Uterus (tissue), 2 donors: ENCODE data around the gene SMPDL3A.

Source experiments
- CTCF ChIP-seq, 4 experiments: fragments of 200-600 bp in 2 of 4; fragments of 450-650 bp in 2 of 4; sonication (generic) in 2 of 4; IDR thresholded peaks; one replicate each; pipeline ENCODE4 v1.5.1; 2016 to 2019; ENCODE audit warnings: antibody characterized with exemption in 4 of 4, mild to moderate bottlenecking in 2 of 4, moderate library complexity in 1 of 4
- POLR2A ChIP-seq, 2 donors: fragments of 450-650 bp; IDR thresholded peaks; one replicate each; pipeline ENCODE4 v1.6.1; 2016; ENCODE audit warnings: antibody characterized with exemption in 2 of 2, mild to moderate bottlenecking in 1 of 2, moderate library complexity in 1 of 2

GRCh38 chr6:122800906-122801305 lies 11.8 kb downstream of the SMPDL3A start:
- no peak for TF ChIP-seq CTCF (IDR thresholded peaks at IDR 0.05)
- no peak for TF ChIP-seq POLR2A (IDR thresholded peaks at IDR 0.05)
